HG02970 (cell line): ENCODE measurements around the gene FAM167B.

ENCODE experiments used
- ATAC-seq: cut with Tn5 transposase; IDR thresholded peaks from one replicate; pipeline ENCODE4 v1.9.1; 2021; ENCODE audit warnings: mild to moderate bottlenecking, moderate library complexity, moderate number of reproducible peaks; ENCODE audit not compliant: unreplicated experiment, low FRiP score

Gene FAM167B

GRCh38 chr1:32246888-32247273, at the start of gene FAM167B:
FAM167B (plus strand) TSS chr1:32247222; CDS start chr1:32247422, 200 bp downstream.
- ATAC-seq = no peak

- ATAC-seq = no peak
Observed at GRCh38 chr1:32197837-32198236, 49.2 kb upstream of the FAM167B start.

- ATAC-seq = no peak
Observed at GRCh38 chr1:32198237-32199042, 48.6 kb upstream of the FAM167B start.

- no peak for ATAC-seq
Observed at GRCh38 chr1:32199043-32199716, 47.8 kb upstream of the FAM167B start.

DNA sequence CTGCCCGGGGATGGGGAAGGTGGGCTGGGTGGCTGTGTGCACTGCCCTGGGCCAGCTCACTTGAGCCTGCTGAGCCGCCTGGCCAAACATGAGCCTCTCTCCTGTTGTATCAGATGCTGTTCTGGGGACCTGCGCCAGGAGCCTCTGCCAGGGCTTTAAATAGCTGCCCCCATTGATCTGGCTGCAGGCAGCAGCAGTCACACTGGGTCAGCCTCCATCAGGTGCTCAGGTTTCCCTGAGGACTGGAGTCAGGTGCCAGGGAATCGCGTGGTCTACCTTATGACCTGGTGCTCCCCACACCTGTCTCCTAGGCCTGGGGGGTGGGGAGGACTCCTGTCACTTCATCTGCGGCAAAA, 47.3 kb upstream of the FAM167B start:
- no peak for ATAC-seq

DNA sequence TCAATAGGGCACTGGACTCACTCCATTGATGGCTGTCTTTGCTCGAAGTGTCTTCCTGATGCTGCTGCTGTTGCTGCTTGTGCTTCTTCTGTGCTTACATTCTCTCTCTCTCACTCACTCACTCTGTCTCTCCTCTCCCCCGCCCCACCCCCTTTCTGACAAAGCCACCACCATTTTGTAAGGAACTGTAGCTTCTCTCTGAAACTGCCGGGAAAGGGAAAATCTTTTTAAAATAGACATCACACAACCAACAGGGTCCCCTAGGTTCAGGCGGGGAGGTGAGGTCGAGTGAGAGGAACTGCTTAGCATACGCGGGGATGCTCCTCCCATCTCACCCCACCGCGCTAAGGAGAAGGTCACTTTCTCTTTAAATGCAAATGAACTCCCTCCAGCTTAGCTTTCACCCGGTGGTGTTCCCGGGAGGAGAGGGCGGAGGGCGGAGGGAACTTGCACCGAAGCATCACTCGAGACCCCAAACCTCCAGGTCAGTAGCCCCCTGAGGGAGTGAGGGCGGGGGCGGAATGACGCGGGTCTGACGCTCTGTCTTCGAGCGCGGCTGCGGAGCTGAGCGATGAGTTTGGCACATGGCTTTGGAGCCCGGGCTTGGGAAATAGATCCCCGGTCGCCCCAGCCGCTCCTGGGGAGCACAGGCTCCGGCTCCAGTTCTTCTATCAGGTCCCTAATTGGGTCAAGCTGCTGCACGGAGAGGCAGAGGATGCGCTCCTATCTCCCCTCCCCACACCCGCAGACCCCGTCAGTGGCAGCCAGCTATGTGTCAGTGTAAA, 46.6 kb upstream of the FAM167B start, which contains the start of gene CCDC28B:
CCDC28B (plus strand) TSS at position 370 of the 785 bp plus-strand sequence. CDS start 1,341 bp downstream, outside the sequence.
- ATAC-seq = no peak

DNA sequence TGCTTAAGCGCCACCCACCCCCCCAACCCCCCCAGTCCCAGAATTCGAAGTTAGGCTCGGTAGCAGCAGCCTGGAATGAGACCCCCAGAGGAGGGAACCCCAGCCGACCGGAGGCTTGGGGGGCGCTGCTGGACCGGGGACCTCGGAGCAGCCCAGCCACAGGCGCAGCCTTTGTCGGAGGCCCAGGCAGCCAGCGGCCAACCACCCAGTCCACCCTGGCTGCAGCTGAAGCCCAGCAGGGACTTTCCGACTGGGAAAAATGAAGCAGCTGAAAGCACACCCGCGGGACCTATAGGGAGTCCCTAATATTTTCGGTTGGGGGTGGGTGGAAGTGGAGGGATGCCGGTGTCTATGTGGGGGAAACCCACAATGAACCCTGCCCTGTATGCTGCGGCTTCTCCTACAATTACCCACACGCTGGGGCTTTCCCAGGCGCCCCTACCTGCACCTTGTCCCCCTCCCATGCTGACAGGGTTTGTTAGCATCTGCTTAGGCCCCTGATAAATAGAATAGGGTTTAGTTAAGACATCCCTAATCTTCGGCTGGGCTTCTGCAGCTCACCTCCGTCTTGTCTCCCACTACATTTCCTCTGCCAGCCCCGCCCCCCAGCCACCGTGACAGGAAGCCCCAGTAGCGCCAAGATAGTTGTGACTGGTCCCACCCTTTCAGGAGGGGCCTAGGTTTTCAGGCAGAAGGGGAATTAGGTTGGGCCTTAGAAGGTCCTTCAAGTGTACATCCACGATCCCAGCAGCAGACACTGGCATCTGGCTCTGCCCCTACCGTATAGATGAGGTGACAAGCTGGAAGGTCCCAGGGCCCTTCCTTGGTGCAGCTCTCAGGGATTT, 45.8 kb upstream of the FAM167B start:
- peak; percentile 36 for ATAC-seq

GRCh38 chr1:32204943-32205361, 42.1 kb upstream of the FAM167B start:
- no peak for ATAC-seq

GRCh38 chr1:32205401-32206370, 41.3 kb upstream of the FAM167B start, which contains the start of gene IQCC:
IQCC (plus strand) TSS chr1:32205671; CDS start chr1:32205682, 11 bp downstream.
- peak; percentile 38 for ATAC-seq

GRCh38 chr1:32208469-32208868, 38.6 kb upstream of the FAM167B start:
- no peak for ATAC-seq

- ATAC-seq = no peak
Observed at GRCh38 chr1:32208891-32209328, 38.1 kb upstream of the FAM167B start, which contains the start of gene DCDC2B. DCDC2B (plus strand) TSS chr1:32209089; CDS start chr1:32209094, 5 bp downstream.

GRCh38 chr1:32215629-32216480, 31.2 kb upstream of the FAM167B start:
- ATAC-seq = no peak

DNA sequence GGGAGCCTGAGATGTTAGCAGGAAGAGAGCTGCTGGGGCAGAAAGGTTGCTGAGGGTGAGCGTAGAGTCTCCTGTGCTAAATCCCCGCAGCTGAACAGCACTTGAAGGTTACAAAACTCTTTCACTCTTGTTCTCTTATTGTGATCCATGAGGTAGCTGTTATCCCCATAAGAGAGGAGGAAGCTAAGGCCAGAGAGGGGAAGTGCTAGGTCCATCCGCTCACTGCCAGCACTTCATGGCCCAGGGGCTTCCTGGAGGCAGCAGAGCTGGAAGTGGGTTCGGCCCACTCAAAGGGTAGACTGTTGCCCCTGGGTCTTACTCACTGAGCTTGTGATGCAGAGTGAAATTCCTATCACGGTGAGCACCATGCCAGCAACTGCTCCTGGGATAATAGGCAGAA, 30.5 kb upstream of the FAM167B start:
- ATAC-seq = no peak

GRCh38 chr1:32219022-32219421, 28.0 kb upstream of the FAM167B start:
- no peak for ATAC-seq

DNA sequence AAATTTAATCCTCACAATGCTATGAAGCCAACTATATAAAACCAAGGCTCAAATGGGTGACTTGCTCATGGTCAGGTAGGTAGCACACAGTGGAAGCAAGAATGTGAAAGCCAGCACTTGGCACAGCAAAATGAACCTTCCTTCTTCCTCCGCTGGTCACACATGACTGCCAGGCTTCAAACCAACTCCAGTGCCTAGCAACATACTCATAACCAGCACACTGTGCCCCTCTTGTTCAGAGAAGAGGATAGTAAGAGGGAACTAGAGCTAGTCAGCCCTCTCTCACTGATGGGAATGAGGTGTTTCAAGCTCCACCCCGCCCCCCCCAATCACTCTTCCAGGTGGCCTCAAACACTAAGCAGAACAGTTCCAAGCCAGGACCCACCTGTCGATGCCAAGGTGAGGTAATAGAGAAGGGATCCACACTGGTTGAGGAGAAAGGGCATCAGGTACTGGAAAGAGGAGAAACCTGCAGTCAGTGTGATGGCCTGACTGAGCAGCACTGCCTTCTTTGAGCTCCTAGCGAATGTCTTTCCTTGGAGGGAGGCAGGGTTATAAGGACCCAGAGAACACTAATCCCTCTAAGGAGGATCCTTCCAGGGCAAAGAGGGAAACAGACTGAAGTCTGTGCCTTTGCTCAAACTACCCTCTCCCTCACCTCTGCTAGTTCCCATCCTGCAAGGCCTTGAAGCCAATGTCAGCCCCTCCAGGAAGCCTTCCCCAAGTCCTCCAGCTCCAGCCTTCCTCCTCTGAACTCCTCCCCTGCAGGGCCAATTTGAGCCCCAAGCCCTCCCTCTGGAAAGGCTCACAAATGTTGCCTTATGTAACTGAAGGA, 26.1 kb upstream of the FAM167B start:
- ATAC-seq = no peak

- no peak for ATAC-seq
Observed at GRCh38 chr1:32221581-32221979, 25.4 kb upstream of the FAM167B start.
